ENCODE results near the gene COX7A2. TPM values are rescaled to one million over a fixed set of nuclear protein-coding genes. Genes with fewer than 3 reads are reported as not detected.
A peak's percentile ranks its signal among the peaks of the same experiment; 100 is the strongest.

Gene COX7A2
- total and polyA plus RNA-seq, 2 of the 13 experiments (the other 11 are each of a cell fraction or from before 2014, with no cell fraction given) = 407 to 556 TPM

- peak; percentile 41; the same call in 1 of the 2 replicates for TF ChIP-seq ZBTB40 (IDR thresholded peaks at IDR 0.05)
- TF ChIP-seq ZBTB40 (CRISPR knock-in tag; IDR thresholded peaks at IDR 0.05) = peak; percentile 33; the same call in 1 of the 2 replicates
- TF ChIP-seq DMTF1 (CRISPR knock-in tag; IDR thresholded peaks at IDR 0.05) = peak; percentile 90; the same call in 1 of the 2 replicates
- TF ChIP-seq ZNF552 (CRISPR knock-in tag; IDR thresholded peaks at IDR 0.05; ENCODE audit: borderline replicate concordance) = no peak
- peak; percentile 51; the same call in 1 of the 2 replicates for TF ChIP-seq FOXC1 (CRISPR knock-in tag; IDR thresholded peaks at IDR 0.05; ENCODE audit: borderline replicate concordance)
- TF ChIP-seq THAP7 (CRISPR knock-in tag; IDR thresholded peaks at IDR 0.05) = no peak
- TF ChIP-seq BRCA1 (CRISPR knock-in tag; IDR thresholded peaks at IDR 0.05) = no peak
- no peak for TF ChIP-seq BCLAF1 (IDR thresholded peaks at IDR 0.05)
- TF ChIP-seq ZBTB21 (CRISPR knock-in tag; IDR thresholded peaks at IDR 0.05) = no peak
- TF ChIP-seq POGK (CRISPR knock-in tag; conservative IDR thresholded peaks at IDR 0.05) = peak; percentile 80
- TF ChIP-seq ZNF652 (CRISPR knock-in tag; IDR thresholded peaks at IDR 0.05; ENCODE audit: borderline replicate concordance, low read depth) = no peak
Measured at GRCh38 chr6:75284632-75285282, 41.2 kb upstream of the COX7A2 start, which contains the start of gene TMEM30A (continued).

Data from HepG2 (cell line).